ENCODE results near the gene RELN.

RELN gene

GRCh38 chr7:103889451-103889850, 100.0 kb downstream of the RELN start:
- DNase-seq: no peak

- DNase-seq: no peak
Measured at GRCh38 chr7:103888603-103889153, 100.8 kb downstream of the RELN start.

GRCh38 chr7:103887853-103888602, 101.4 kb downstream of the RELN start:
- DNase-seq: no peak

- no peak for DNase-seq
Measured at GRCh38 chr7:103887050-103887449, 102.4 kb downstream of the RELN start.

GRCh38 chr7:103879928-103880600, 109.4 kb downstream of the RELN start:
- DNase-seq: no peak

- no peak for DNase-seq
Measured at GRCh38 chr7:103879411-103879810, 110.0 kb downstream of the RELN start.

- DNase-seq: no peak
Measured at GRCh38 chr7:103877565-103877964, 111.9 kb downstream of the RELN start.

- no peak for DNase-seq
Measured at GRCh38 chr7:103875718-103876117, 113.7 kb downstream of the RELN start.

GRCh38 chr7:103871473-103871872, 118.0 kb downstream of the RELN start:
- DNase-seq: no peak

GRCh38 chr7:103870664-103871063, 118.8 kb downstream of the RELN start:
- no peak for DNase-seq

GRCh38 chr7:103867874-103868273, 121.6 kb downstream of the RELN start:
- DNase-seq: no peak

- DNase-seq: no peak
Measured at GRCh38 chr7:103866919-103867318, 122.5 kb downstream of the RELN start.

GRCh38 chr7:103865442-103865841, 124.0 kb downstream of the RELN start:
- no peak for DNase-seq

GRCh38 chr7:103862302-103863035, 127.0 kb downstream of the RELN start:
- no peak for DNase-seq

- no peak for DNase-seq
Measured at GRCh38 chr7:103859709-103860108, 129.7 kb downstream of the RELN start.

- DNase-seq: no peak
Measured at GRCh38 chr7:103857435-103857834, 132.0 kb downstream of the RELN start.

GRCh38 chr7:103856929-103857328, 132.5 kb downstream of the RELN start:
- no peak for DNase-seq

GRCh38 chr7:103855671-103856070, 133.8 kb downstream of the RELN start:
- no peak for DNase-seq

GRCh38 chr7:103854611-103855010, 134.8 kb downstream of the RELN start:
- DNase-seq: no peak

- DNase-seq: no peak
Measured at GRCh38 chr7:103851357-103851756, 138.1 kb downstream of the RELN start.

- DNase-seq: no peak
Measured at GRCh38 chr7:103843689-103844480, 145.6 kb downstream of the RELN start.

- DNase-seq: no peak
Measured at GRCh38 chr7:103833401-103833800, 156.1 kb downstream of the RELN start.

- DNase-seq: no peak
Measured at GRCh38 chr7:103832438-103832837, 157.0 kb downstream of the RELN start.
